Measurements from ENCODE around the gene PRKCH. TPM values are rescaled to one million over a fixed set of nuclear protein-coding genes. Genes with fewer than 3 reads are reported as not detected.

Gene PRKCH
- total RNA-seq, 1 experiment from 2014 or later = 5.2 TPM

DNA sequence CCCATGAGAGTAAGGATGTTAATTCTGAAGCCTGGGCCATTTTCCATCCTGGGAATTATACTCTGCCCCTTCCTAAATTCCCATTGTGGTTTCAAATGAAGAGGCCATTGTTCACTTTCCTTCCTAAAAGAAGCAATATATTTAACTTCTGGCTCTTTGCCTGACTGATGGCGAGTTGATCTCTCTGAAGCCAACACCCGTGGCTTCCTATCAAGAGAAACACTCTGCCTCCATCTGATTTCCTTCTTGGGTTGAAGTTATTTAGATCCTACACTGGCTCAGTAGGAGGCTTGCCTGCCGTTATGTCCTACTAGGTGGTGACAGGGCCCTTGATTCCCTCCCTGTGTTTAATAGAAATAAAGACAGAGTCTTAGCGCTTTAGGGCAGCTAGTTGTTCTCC lies 97.4 kb downstream of the PRKCH start:
- no peak overlapping the region for H3K27ac ChIP-seq (ENCODE audit: insufficient read length, low read depth, low read length)
- H2AK5ac ChIP-seq (ENCODE audit: insufficient read length, low read length) = no peak overlapping the region
- H4K20me1 ChIP-seq (ENCODE audit: control insufficient read depth, insufficient read depth, insufficient read length) = peaks cover 2% of the 10 kb centered on the region
- H4K91ac ChIP-seq (ENCODE audit: insufficient read length, low read depth, low read length) = no peak overlapping the region
- H2AFZ ChIP-seq (ENCODE audit: low read length) = no peak overlapping the region
- TF ChIP-seq, protein P1, sequence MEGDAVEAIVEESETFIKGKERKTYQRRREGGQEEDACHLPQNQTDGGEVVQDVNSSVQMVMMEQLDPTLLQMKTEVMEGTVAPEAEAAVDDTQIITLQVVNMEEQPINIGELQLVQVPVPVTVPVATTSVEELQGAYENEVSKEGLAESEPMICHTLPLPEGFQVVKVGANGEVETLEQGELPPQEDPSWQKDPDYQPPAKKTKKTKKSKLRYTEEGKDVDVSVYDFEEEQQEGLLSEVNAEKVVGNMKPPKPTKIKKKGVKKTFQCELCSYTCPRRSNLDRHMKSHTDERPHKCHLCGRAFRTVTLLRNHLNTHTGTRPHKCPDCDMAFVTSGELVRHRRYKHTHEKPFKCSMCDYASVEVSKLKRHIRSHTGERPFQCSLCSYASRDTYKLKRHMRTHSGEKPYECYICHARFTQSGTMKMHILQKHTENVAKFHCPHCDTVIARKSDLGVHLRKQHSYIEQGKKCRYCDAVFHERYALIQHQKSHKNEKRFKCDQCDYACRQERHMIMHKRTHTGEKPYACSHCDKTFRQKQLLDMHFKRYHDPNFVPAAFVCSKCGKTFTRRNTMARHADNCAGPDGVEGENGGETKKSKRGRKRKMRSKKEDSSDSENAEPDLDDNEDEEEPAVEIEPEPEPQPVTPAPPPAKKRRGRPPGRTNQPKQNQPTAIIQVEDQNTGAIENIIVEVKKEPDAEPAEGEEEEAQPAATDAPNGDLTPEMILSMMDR (conservative IDR thresholded peaks at IDR 0.05) = no peak
- H2BK5ac ChIP-seq (ENCODE audit: insufficient read length, low read length) = no peak overlapping the region
- H2BK12ac ChIP-seq (ENCODE audit: insufficient read length, low read depth, low read length) = no peak overlapping the region
- Mint-ChIP-seq H3K9me3 (no peaks in the 10 kb centered on the region), H3K27ac (no peak overlapping the region), H3K27me3 (ENCODE audit: low read depth) (no peaks in the 10 kb centered on the region), H3K36me3 (ENCODE audit: insufficient read depth in 1 of 3, low read depth in 3 of 3) (no peaks in the 10 kb centered on the region), H3K4me3 (no peak overlapping the region), H3K4me1 (peaks cover 7 to 11% of the 10 kb centered on the region in 2 experiments)
- H3K27me3 ChIP-seq (ENCODE audit: insufficient read depth, low read length) = no peaks in the 10 kb centered on the region
- H2BK15ac ChIP-seq (ENCODE audit: low read depth, low read length) = no peak overlapping the region
- H3K79me1 ChIP-seq (ENCODE audit: insufficient read depth, low read depth, low read length, poor library complexity, severe bottlenecking) = no peaks in the 10 kb centered on the region
- no peak overlapping the region for H2BK120ac ChIP-seq (ENCODE audit: low read depth, low read length, poor library complexity, severe bottlenecking)
- no CpG with 5 or more reads among the region's 4 CpGs for WGBS (ENCODE audit: extremely low coverage, insufficient read length, low lambda C conversion rate)
- no peaks in the 10 kb centered on the region for H3K23me2 ChIP-seq (ENCODE audit: insufficient read length, low read depth, low read length, poor library complexity, severe bottlenecking)
- H3K14ac ChIP-seq (ENCODE audit: insufficient read depth, low read length) = no peak overlapping the region
- H3K9me3 ChIP-seq (ENCODE audit: control insufficient read depth, low read depth, low read length) = no peaks in the 10 kb centered on the region
- H3T11ph ChIP-seq (ENCODE audit: low read length) = no peak overlapping the region
- H3K4ac ChIP-seq (ENCODE audit: low read depth, low read length) = no peak overlapping the region
- DNase-seq = no peak
- H3K56ac ChIP-seq (ENCODE audit: insufficient read length, low read depth, low read length) = no peak overlapping the region
- H3K23ac ChIP-seq (ENCODE audit: insufficient read length, low read depth, low read length) = no peak overlapping the region
- H2BK20ac ChIP-seq (ENCODE audit: low read depth, low read length, poor library complexity, severe bottlenecking) = no peak overlapping the region
- H3K79me2 ChIP-seq (ENCODE audit: insufficient read depth, low read length) = no peaks in the 10 kb centered on the region
- H4K8ac ChIP-seq (replicated peaks; ENCODE audit: insufficient read length, low read depth, low read length) = no peak overlapping the region
- no peak overlapping the region for H3K18ac ChIP-seq (ENCODE audit: insufficient read length, low read depth, low read length)
- H3K9ac ChIP-seq (ENCODE audit: extremely low read depth, insufficient read length, low read length) = no peak overlapping the region
- H3K4me1 ChIP-seq (ENCODE audit: insufficient read depth, low read length) = no peaks in the 10 kb centered on the region
- no peak overlapping the region for H3K4me2 ChIP-seq (ENCODE audit: insufficient read depth, insufficient read length, low read length)
- H4K5ac ChIP-seq (ENCODE audit: insufficient read length, low read depth, low read length) = no peak overlapping the region
